Stimulated activated naive CD4-positive, alpha-beta T cell treated with Interleukin-2 at 50 U/mL for 16 hours (primary cell): Measurements from ENCODE around the gene HTR4.
"Not testable (repeated sequence)": the region's sequence is repeated elsewhere in the genome, so short reads cannot be mapped to it uniquely, and the experiment has no call there.

Source experiments
- DNase-seq: peaks from one replicate; lab custom pipeline; 2025; lab: John Stamatoyannopoulos, UW

HTR4 gene

DNA sequence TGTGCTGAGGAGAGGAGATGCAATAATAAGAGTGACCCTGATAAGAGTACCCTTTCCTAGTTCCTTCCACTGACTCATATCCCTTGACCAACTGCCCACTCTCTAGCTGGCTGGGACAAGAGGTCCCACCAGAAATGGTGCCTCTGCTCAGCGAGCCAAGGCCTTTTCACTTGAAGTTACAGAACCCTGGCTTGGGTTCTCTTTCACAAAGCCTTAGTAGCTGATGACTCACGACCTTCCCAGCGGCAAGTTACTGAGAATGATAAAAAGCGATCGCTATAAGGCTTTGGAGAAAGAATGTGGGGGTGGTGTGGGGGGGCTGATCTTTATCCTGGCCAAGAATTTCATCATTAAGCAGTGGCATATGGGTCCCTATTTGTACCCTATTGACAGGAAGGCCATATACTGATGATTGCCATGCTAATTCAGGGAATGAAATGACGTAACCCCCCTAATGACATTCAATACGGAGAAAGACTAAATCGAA, 180.3 kb downstream of the HTR4 start:
- no peak for DNase-seq

DNA sequence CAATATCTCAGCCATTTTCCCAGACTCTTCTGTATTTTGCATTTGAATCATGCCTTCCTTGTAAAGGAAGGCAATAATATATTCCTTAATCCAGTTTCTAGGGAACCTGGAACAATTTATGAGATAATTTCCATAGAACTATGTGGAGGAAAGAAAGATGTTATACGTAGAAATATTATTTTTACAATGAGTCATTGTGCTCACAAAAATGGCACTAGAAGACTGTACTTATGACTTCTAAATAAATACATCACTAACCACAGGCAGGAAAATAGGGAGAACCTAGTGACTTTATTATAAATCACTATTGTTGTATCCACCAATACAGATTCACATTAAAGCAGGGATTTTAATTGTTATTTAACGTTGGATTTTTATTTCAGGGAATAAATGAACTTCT, 182.9 kb downstream of the HTR4 start:
- DNase-seq, result no peak

DNA sequence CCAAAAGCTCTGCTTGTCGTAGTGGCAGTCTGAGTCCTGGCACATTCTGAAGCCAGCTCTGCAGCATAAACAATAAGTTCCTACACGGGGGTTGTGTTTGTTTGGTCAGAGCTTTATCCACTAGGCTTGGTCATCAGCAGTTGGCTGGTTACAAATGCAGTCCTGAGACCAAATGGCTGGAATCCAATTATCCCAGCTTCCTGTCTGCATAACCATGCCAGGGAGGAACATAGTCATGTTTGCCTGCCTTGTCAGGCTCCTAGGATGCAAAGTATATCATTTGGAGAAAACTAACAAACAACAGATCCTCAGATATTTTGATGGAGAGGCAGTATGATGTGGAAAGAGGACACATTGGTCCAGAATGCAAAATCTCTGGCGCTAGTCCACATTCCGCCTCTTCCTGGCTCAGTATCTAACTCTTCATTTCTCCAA, 184.8 kb downstream of the HTR4 start:
- DNase-seq, result no peak

DNA sequence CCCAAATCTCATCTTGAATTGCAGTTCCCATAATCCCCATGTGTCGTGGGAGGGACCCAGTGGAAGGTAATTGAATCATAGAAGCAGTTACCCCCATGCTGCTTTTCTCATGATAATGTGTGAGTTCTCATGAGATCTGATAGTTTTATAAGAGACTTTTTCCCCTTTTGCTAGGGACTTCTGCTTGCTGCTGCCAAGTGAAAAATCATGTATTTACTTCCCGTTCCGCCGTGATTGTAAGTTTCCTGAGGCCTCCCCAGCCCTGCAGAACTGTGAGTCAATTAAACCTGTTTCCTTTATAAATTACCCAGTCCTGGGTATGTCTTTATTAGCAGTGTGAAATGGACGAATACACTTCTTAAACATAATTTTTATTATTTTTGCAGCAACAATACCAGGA, 185.6 kb downstream of the HTR4 start:
- not testable (repeated sequence) for DNase-seq

DNA sequence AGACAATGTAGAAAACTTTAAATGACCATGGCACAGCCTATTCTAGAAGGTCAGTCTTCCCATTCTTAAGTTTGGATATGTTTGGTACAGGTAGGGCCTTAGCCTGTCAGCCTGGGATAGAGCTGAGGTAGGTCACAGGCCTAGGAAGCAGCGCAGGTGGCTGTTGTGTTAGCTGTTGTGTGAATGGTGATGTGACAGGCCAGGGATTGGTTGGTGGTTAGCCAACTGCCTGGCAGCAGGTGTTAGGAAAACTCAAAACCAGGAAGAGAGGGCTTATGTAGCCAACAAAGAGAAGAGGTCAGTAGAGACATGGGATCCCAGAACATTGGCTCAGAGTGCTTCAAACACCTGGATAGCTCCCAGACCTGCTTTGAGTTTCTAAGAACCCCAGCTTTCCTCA, 186.4 kb downstream of the HTR4 start:
- no peak for DNase-seq

DNA sequence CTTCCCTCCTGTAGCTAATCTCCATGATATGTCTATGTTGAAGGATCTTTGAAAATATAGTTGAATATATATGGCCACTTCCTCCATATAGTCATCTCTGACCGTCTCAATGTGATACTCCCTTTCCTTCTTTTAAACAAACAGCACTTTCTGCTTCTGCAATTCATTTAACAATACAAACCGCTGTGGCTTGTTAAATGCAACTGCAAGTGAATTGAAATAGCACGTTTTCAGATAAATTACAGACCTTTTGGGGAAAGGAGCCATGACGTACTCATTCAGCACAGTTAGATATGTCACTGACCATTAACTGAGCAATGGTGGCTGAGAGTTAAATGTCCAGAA, 188.1 kb downstream of the HTR4 start:
- no peak for DNase-seq

DNA sequence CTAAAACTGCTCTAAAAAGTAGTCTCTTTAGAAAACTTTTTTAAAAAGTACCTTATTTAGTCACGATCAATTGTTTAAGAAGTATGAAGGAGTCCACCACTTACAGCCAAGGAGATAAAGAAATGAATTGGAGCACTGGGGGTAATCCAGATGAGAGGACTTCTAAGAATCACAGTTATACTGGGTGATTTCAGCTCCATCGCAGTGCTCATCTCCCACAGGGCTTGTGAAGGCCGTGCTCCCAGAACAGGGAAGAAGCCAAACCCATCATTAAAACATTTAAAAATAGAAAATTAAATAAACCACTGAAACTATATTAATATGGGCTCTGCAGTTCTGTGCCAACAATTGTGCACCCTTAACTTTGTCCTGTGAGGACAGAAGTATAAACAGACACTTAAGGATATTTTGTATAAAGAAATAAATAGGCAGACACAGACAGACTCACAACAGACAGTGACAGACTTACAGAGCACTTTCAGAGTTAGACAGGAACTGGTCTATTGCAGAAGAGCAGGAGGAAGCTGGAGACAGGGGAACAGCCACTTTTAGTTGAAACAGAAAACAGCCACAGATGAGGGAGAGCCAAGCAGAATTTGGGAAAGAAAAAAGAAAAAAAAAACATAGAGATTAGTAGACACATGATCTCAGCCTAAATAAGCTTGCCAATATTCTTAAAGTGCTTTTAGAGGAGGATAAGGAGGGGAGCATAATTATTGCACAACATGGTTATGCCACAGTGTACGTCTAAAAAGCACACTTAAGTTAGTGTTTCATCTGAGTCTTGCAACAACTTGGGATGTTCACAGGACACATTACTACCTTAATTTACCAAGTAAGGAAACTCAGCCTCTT, 188.7 kb downstream of the HTR4 start:
- DNase-seq, result no peak

DNA sequence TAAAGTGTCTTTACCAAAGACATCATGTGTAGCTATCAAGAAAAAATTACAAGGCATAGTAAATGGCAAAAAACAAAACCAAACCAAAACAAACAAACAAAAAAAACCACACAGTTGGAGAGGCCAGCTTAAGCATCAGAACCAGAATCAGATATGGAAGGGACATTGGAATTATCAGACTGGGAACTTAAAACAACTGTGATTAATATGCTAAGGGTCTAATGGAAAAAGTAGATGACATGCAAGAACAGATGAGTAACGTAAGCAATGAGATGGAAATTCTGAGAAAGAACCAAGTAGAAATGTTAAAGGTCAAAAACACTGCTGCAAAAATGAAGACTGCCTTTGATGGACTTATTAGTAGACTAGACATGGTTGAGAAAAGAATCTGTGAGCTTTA, 194.7 kb downstream of the HTR4 start:
- DNase-seq, result no peak

DNA sequence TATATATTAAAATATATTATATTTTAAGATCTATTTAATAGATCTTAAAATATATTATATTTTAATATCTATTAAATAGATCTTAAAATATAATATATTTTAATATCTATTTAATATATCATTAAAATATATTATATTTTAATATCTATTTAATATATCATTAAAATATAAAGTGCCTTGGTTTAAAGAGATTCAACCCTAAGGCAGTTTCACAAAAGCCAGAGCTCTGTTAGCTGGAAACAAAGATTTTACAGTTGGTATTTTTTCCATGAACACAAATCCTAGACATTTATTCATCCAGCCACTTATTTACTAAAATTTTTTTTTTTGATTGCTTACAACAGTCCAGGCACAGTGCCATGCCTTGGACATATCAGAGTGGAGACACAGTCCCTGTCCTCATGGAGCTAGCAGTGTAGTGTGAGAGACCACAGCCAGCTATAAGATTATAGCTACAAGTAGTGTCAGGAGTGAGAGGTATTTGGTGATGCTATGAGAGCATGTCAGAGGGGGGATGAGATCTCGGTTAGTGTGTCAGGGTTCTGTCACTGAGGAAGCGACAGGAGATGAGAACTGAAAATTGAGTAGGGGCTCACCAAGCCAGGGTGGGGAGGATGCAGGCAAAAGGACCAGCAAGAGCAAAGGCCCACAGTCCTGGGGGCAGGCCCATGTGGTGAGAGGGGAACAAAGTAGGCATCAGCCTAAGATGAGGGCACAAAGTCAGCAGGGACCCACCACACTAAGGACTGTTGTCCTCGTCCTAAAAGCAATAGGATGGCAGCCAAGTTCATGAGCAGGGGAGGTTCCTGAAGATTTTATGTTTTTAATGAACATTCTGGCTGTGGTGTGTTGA, 196.1 kb downstream of the HTR4 start:
- no peak for DNase-seq

DNA sequence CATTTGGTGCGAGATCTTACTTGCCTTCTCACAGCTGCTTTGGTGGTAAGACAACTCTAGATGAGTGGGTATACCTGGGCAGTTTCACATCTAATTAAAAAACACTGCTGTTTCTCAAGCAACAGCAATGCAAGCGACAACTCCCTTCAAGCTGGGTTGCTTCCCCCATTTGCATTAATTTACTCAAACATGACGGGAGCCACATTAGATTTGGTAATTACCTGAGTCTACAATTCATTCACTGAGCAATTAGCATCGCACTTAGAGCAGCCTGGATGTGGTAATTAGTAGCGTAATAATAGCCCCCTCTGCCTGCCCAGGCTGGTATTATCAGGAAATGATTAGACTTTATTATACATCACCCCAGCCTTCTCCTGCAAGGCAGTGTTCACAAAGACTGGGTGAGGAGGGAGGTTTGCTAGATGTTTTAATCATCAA, 197.1 kb downstream of the HTR4 start:
- DNase-seq, result no peak

DNA sequence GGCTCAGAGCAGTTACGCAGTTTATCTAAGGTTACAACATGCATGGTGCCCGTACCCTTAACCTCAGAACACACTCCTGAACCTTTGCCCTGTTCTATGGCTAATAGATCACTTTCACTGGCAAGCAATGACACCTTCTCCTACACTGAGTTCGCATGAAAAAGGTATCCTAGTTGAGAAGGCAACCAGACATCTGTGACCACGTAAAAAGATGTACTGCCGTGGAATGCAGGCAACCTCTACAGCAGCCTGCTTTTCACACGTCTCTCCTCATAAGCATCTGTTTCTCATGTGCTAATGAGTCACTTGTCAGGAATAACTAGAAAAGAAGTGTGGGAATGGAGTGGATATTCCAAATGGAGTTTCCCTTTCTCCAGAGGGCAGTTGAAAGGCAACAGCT, 199.1 kb downstream of the HTR4 start:
- no peak for DNase-seq

DNA sequence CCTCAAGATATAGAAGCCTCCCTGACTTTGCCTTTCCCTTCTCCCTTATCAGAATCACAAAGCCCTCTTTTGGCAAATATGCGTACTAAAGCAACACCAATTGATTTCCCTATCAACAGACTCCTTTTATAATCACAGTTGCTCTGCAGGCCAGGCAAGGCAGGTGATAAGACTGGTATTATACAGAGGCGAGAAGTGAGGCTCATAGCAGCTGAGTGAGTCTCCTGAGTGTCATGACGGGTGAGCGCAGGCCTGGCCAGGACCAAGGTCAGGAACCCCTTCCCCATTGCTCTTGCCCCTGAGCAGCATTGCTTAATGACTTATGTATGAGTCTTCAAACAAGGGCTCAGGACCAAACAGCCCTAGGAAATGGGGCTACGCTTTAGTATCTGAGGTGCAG, 199.8 kb downstream of the HTR4 start:
- no peak for DNase-seq

DNA sequence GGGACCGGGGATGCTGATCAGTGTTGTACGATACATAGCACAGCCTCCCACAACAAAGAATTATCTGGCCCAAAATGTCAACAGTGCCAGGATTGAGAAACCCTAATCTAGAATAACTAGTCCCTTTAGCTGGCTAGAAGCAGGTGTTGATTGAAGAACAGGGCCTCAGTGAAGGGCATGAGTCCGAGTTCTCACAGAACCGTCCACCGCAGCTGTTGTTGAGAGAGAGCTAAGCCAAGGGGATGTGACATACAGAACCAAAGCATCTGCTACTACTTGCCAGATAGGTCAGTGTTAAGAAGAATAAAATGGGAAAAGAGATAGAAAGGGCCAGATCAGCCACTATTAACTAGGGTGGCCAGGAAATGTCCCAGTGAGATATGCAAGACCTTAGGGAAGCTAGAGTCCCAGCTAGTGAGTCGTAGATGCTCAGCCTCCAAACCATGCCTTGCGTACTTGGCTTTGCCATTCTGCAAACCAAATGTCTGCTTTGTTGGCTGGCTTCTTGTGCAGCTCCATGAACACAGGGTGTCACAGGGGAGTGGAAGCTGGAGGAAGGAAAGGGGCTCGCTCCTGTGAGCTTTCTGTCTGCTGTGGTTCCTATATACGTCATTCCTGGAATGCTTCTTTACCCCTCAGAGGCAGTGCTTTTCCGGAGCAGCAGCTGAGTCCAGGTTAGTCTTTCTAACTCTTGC, 201.7 kb downstream of the HTR4 start:
- no peak for DNase-seq

DNA sequence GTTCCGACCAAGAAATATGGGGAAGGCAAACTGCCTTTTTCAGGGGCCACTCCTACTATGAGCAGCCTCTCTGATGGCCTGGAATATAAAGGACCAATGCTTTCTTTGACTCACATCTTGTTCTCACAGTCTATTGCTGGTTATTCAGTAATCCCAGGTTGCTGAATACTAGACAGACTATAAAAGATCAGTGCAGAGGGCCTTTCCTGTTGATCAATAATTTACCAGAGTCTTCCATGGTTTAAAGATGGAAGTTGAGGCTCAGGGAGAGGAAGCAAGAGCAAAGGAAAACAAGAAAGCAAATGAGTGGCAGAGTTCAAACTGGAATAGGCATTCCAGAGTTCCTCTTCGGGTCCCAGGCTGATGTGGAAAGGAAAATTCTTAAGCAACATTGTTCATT, 207.7 kb downstream of the HTR4 start:
- DNase-seq, result no peak

DNA sequence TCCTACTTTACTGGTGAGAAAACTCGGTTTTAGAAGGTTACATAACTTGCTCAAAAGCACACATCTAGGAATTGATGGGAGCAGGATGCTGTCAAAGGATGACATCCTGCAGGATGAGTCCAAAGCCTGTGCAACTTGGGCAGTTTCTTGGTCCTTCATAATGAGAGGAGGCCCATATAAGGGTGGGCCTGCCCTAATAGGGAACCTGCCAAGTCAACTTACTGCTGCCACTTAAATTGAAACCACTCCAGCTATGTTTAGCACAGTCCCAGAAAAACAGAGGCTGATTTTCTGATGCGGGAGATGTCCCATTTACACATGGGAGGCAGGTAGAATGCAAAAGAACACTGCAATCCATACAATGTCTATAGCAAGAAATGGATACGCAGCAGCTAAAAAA, 208.7 kb downstream of the HTR4 start:
- no peak for DNase-seq

DNA sequence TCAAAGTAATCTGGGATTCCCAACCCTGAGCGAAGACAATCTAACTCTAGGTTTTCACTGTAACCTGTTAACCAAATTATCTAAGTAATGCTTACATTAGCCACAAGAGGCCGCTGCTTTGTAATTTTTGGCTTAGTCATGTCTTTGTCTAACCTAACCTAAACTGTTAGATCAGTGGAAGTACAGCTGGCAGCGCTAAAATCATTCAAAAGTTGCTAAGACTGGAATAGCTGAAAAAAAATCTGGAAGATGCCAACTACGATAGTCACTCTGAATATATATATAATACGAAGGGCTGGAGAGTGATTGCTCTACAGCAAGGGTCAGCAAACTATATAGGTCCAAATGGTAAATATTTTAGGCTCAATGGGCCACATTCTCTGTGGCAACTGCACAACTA, 210.3 kb downstream of the HTR4 start:
- no peak for DNase-seq

DNA sequence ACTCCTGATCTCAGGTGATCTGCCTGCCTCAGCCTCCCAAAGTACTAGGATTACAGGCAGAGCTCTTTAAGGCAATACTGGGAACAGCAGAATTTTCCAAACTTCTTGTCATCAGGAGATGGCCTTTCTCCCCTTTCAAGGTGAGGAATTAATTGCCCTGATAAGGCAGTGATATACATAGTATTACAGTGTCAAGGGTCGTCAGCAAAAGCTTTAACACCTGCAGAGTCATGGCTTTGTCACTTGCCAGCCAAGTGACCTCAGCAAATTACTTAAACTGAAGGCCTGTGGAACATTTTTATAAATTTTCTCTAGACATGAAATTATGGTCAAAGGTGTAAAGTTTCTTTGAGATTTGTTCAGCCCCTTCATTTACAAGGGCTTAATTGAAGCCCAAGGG, 211.1 kb downstream of the HTR4 start:
- DNase-seq, result no peak

DNA sequence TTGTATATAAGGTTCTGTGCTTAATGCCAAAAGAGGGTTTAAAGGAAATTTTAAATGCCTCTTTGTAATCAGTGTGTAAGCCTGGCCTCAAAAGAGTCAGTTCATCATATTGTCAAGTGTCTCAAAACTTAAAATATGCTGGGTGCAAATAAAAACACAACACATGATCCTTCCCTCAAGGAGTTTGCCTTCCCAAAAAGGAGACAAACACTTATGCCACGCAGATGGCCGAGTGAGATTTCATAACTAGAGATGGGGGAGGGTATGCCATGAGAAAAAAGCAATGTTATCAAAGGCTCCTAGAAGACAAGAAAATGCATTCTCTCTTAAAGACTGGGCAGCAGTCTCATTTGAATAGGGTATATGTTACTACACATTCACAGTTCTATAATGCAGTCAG, 215.4 kb downstream of the HTR4 start:
- no peak for DNase-seq

DNA sequence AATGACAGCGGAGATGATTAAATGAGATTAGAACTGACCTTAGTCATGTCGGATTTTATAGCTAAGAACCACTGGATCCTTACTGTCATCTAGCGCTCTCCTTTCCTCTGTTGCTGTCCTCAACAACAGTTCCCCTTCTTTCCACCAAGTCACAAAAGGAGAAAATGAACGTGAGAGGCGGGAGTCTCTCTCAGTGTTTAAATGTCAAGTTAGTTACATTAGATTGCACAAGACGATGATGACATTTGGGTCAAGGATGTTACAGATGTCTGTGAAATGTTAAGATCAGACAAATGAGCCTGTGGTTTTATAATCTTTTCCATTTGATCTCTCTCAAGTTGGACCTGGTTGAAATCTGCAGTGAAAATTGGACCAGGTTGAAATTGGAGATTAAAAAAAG, 217.1 kb downstream of the HTR4 start:
- DNase-seq, result no peak

DNA sequence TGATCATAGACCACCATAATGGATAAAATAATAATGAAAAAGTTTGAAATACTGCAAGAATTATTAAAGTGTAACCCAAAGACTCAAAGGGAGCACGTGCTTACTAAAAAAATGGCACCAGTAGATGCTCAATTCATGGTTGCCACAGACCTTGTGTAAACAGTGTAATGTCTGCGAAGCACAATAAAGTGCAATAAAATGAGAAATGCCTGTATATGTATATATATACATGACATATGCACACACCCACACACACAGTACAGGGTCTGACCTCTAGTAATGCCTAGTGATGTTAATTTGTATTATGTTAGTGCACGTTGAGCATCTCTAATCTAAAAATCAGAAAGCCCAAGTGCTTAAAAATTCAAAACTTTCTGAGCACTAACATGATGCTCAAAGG, 218.3 kb downstream of the HTR4 start:
- no peak for DNase-seq

DNA sequence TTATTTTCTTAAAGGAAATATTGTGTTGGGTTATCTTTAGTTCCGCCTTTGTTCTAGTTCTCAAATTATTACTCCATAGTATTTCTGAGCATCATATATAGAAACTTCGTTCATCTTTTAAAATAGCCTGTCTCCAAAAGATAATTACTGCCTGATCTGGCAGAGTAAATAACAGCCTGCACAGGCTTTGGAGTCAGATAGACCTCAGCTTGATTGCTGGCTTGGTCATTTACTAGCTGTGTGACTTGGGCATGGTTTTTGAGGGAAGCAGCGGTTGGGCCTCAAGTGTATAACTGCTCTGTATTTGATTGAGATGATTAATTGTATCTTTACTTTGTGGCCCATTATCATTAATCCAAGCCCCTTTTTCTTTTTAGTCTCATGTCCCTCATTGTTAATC, 220.5 kb downstream of the HTR4 start:
- DNase-seq, result no peak
